Kasumi-1 (cell line): Measurements from ENCODE around the gene COPS6.

Source experiments
- DNase-seq, 2 experiments: peaks; one replicate each; lab custom pipeline; 2025; lab: John Stamatoyannopoulos, UW

Gene COPS6

DNA sequence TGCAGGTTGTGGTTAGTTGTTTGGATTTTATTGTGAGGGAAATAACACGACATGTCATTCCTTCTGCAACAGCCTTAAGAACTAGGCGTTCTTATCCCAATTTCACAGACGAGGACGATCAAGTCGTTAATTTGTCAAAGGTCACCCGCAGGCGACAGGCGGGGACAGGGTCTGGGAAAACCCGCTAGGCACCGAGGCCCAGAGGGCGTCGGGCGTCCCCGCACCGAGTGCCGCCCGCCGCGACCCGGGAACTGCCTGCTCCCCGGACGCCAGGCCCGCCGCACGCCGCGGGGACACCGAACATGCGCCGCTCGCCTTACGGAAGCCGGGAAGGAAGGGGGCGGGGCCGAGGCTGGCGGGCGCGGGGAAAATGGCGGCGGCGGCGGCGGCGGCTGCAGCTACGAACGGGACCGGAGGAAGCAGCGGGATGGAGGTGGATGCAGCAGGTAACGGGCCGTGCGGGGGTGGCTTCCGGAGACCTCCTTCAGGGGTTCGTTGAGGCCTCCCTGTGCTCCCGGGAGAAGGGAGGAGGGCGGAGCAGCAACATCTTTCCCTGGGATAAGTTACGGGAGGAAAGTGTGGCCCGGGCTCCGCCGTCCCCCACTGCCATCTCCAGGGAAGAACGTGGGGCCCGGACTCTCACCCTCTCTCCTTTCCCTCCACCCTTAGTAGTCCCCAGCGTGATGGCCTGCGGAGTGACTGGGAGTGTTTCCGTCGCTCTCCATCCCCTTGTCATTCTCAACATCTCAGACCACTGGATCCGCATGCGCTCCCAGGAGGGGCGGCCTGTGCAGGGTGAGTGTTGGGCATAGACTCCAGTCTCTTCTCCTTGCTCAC is at the start of gene COPS6:
COPS6 (plus strand) TSS at position 349 of the 837 bp plus-strand sequence; CDS start at position 371, 22 bp downstream.
- DNase-seq = peak; percentile 36 to 54

DNA sequence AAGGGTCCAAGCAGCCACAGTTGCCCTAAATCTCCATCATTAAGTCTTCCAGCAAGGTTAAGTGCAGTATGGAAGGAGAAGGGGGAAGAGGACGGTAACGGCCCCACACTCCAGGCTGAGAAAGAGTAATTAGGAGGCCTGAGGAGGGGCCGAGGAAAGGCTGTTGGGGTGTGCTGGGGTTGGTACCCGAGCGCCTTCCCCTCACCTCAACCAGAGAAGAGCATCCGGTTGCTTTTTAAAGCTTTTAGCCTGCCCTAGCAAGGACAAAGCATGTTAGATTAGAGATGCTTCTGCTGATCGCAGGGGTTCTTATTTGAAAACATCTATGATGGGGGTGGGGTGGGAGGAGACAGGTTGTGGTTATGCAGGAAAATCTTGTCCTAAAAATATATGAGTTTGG is 48.2 kb upstream of the COPS6 start:
- no peak for DNase-seq

DNA sequence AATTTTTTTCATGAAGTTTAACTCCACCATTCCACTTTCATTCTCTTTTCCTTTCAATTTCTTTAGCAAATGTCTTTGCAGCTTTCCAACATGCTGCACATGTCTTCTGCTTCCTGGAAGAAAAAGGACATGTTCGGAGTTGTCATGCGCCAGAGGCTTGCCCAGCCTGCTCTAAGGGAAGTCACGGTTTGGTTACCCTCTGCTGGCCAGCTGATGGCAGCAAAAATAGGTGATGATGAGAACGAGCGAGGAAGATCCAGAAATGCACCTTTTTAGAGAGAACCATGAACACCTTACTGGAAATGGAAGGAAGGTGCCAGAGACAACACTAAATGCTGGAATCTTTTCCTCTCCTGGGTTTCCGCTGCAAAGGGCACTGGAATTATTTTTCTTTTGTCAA is 44.1 kb upstream of the COPS6 start:
- DNase-seq = no peak

DNA sequence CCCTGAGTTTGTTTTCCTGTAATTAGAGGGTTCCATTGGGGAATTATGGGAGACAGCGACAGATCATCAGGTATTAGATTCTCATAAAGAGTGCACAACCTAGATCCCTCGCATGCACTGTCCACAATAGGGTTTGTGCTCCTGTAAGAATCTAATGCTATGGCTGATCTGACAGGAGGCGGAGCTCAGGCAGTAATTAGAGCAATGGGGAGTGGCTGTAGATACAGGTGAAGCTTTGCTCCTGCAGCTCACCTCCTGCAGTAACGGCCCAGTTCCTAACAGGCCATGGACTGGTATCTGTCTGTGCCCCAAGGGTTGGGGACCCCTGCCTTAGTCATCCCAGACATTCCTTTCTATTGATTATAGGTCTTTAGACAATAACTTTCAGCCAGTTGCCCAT is 40.1 kb upstream of the COPS6 start:
- no peak for DNase-seq

DNA sequence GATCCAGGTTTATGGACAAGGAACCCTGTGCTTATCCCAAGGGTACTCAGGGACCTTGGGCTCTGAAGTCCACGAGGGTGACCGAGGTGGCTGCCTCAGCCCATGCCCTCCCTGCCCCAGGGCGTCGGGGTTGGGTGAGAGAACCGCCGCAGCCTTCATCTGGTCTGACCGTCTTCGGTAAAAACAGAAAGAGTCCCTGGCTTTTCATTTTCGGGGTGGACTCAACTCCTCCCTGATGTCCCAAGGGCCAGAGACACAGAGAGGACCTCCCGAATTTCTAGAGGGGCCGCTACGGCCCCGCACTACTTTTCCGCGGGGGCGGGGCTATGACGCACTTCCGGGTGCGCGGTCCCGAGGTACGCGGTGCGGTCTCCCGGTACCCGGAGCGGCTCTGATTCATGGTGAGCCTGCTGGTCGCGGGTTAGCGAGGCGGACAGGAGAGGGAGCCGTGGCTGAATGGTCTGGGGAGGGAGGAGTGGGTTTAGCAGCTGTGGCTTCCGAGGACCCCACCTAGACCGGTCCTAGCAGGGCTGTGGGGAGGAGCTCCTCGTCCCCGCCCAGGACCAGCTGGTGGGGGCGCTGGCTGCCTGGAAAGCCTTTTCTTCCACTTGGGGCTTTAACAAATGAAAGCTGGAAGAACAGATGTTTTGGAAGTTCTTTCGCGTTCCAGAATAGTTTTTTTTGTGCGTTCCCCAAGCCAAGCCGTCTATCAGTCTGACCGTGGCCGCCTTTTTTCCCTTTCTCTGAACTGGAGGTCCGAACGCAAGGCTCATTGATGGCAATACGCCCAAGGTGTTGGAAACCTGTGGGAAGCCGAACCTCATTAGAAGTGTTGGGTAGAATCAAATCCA is 39.1 kb upstream of the COPS6 start, which contains the start of gene ZSCAN21:
ZSCAN21 (plus strand) TSS at position 334 of the 851 bp plus-strand sequence. CDS start 7,233 bp downstream, outside the sequence.
- peak; percentile 38 to 60 for DNase-seq

DNA sequence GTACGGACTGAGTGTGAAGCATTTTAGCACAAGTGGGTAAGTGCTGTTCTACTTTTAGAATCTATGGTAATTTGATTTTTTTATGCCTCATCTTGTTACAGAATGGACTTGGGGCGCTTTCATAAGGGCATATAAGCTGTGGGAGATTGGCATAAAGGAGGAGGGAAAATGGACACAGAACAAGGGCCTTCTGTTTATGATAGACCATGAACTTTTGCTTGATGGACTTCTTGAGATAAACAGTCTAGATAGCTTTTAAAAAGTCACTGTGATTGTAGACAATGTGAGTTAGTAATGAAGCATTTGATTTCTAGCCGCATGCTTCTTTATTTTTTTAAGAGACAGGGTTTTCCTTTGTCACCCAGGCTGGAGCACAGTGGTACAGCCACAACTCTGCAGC is 37.2 kb upstream of the COPS6 start:
- DNase-seq = no peak

DNA sequence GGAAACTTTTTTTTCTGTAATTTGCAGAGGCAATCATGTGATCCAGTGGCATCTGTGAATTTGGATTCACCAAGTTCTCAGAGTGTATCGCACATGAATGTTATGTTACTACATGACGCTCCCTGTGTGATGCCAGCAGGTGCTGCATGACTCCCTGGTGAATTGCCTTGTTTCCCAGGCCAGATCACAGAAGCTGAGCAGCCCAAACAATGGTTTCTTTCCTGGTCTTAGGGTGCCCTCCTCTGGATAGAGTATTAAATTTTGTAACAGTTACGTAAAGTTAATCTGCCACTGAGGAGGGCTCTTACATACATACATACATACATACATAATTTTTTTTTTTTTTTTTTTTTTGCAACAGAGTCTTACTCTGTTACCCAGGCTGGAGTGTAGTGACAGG is 35.6 kb upstream of the COPS6 start:
- DNase-seq = peak; percentile 77 to 82

DNA sequence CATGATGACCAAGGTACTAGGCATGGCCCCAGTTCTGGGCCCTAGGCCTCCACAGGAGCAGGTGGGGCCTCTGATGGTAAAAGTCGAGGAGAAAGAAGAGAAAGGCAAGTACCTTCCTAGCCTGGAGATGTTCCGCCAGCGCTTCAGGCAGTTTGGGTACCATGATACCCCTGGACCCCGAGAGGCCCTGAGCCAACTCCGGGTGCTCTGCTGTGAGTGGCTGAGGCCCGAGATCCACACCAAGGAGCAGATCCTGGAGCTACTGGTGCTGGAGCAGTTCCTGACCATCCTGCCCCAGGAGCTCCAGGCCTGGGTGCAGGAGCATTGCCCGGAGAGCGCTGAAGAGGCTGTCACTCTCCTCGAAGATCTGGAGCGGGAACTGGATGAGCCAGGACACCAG is 31.8 kb upstream of the COPS6 start:
- DNase-seq = no peak

DNA sequence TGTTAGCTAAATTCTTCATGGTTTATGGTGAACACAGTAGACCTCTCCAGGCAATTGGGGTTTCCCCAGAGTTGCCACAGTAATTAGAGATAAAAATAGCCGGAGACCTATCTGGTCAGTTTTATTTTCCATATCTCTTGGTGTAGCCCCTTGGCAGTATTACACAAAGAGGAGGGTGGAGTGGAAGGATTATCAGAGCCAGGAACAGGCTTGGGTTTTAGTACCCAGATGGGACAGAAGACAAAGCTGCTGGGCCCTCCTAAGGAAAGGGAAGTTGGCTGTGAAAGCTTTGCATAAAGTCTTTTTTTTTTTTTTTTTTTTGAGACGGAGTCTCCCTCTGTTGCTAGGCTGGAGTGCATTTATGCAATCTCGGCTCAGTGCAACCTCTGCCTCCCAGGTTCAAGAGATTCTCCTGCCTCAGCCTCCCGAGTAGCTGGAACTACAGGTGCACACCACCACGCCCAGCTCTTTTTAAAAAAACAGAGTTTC is 29.5 kb upstream of the COPS6 start:
- no peak for DNase-seq

DNA sequence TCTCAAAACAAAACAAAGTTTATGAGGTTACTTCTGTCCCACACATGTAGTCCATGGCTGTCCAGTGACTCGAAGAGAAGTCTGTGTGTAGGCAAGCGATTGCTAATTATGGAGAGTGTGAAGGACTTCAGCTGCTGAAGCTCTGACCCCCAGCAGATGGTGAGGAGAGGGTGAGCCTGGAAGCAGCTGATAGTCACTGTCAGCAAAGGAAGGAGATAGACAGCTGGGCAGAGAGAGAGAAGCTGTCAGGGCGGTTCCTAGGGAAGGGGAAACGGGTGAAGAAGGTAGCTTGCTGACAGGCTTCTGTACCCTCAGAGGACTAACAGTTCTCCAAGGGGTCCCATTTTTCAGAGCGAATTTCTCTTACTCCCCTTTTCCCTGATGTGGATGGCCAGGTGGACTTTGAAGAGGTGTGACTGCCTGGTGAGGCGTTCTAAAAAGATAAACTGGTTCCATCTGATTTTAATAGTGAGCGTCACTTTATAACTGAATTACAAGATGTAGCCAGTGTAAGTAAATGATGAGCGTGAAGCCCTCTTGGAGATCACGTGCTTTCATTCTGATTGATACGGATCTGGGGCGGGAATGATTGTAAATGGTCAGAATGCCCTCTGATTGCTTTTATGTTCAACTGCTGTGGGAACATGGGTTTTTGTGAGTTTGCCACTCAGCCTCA is 27.1 kb upstream of the COPS6 start:
- DNase-seq = no peak

DNA sequence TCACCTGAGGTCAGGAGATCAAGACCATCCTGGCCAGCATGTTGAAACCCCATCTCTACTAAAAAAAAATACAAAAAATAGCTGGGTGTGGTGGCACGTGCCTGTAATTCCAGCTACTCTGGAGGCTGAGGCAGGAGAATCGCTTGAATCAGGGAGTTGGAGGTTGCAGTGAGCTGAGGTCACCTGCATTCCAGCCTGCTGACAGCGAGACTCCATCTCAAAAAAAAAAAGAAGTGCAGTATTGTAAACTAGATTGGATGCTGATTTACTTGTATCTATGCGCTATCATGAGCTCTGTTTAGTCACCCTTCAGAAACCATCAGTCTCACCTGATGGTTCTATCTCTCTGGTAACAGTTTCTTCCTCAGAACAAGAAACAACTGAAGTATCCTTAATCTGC is 25.4 kb upstream of the COPS6 start:
- DNase-seq = no peak

DNA sequence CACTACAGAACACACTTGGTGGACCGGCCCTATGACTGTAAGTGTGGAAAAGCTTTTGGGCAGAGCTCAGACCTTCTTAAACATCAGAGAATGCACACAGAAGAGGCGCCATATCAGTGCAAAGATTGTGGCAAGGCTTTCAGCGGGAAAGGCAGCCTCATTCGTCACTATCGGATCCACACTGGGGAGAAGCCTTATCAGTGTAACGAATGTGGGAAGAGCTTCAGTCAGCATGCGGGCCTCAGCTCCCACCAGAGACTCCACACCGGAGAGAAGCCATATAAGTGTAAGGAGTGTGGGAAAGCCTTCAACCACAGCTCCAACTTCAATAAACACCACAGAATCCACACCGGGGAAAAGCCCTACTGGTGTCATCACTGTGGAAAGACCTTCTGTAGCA is 24.6 kb upstream of the COPS6 start:
- no peak for DNase-seq

DNA sequence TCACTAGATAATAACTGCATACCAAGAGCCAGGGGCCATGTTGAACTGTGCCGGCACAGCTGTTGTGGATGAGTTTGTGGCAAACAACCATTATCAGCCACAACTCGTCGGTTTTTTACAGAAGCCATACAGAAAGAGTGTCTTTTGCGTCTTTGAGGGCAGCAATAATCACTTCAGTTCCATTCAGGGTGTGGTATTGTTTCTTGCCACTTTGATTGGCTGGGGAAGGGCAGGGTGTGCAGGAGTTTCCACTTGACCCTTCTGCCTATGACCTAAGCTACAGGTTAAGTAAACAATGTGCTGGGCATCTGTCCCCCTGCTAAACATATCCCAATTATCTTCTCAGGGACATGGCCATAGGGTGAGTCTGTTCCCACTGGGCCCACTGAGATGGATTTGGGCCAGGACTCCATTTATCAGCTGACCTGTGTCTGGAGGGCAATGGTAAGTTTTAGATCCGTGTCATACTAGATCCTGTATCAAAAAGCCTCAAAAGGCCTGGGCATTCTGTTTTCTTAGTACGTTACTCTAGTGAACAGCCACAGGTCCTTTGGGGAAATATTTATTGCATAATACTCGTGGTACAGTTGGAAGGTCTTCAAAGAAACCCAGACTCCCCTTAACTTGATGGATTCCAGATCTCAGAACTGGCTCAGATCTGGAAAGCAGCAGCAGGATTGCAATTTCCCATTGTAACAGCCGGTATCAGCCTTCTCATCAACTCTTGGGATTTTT is 23.1 kb upstream of the COPS6 start:
- DNase-seq = no peak

DNA sequence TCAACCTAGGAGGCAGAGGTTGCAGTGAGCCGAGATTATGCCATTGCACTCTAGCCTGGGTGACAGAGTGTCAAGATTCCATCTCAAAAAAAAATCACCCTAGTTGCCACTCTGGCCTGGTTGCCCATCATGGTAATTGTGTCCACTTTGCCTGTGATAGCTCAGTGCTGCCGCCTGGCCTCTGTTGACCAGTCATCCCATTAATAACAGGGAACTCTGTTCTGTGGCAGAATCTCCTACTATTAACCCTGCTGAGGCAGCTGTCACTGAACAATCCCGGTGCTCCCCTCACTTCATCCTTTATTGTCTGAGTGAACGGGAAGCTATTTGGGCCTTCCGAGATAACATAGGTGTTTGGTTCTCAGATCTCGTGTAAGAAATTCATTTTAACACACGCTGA is 21.8 kb upstream of the COPS6 start:
- DNase-seq = no peak

DNA sequence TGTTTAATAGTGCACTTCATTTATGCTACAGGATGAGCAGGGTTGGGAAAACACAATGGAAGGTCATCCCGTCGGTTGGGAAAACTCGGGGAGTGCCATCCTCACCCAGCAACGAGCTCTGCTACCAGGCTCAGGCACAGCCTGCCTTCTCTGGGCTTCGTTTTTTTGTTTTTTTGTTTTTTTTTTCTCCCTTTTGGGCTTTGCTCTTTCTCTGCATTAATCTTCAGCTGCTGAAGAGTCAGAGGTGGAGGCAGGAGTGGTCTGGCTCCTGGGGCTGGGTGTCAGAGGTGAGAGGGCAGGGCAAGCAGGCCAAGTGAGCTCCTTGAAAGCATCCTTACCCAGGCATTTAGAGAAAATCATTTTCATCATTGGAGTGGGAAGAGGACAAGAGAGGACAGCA is 18.8 kb upstream of the COPS6 start:
- no peak for DNase-seq

DNA sequence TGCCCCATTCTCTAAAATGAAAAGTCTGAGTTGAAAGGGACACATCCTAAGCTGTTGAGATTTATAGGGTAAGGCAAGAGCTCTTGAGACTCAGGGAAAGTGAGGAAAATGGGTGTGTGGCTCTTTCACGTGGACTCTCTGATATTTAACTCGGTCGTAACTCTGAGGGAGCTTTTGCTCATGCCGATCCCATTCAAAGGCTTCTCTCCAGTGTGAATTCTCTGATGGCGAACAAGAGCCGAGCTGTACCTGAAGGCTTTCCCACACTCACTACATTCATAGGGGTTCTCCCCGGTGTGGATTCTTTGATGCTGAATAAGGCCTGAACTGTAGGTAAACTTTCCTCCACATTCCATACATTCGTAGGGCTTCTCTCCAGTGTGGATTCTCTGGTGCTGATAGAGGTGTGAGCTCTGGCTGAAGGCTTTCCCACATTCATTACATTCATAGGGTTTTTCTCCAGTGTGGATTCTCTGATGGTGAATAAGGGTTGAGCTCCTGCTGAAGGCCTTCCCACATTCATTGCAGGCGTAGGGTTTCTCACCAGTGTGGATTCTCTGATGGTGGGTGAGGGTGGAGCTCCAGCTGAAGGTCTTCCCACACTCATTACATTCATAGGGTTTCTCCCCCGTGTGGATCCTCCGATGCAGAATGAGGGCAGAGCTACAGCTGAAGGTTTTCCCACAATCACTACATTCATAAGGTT is 17.6 kb upstream of the COPS6 start:
- no peak for DNase-seq

DNA sequence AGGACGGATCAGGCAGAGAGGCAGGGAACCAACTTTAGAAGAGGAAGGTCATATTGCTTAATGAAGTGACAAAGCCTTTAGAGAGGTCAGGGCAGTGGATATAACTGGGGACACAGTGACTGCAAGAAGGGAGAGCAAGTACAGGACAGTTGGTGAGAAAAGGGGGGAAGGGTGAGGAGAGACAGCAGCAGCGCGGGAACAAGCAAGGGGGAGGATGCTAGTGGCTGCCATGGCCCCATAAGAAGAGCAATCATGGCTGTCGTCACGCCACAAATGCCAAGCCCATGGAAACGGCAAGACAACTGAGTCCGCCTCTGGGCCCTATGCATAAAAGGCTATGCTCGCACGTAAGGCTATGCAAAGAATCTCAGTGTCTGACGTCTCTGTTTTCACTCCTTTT is 16.3 kb upstream of the COPS6 start:
- DNase-seq = no peak

DNA sequence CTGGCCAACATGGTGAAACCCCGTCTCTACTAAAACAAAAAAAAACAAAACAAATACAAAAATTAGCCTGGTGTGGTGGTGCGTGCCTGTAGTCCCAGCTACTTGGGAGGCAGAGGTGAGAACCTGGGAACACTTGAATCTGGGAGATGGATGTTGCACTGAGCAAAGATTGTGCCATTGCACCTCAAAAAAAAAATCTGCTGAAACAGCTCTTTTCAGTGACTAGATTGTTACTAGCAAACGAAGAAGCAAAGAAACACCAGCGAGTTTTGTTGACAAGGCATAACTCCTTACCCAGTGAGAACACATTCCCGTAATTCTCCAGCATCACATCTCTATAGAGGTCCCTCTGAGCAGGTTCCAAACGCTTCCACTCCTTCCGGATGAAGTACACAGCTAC is 13.9 kb upstream of the COPS6 start:
- no peak for DNase-seq

DNA sequence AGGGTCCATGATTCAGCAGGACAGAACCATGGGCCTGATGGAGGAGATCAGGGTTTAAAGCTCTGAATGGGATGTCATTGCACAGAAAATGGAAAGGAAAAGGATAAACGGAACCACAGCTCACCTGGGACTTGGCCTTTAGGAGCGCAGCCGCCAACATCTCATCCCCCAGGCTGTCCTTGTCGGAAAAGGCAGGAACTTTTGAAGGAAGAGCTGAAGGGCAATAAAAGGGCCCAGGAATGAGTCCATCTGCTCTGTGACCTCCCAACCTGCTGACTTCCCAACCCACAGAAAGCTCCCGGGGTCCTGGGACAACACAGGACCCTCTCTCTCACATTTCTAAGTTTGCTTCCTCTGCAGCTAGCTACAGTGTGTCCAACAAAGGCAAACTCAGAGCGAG is 13.4 kb upstream of the COPS6 start:
- DNase-seq = no peak

DNA sequence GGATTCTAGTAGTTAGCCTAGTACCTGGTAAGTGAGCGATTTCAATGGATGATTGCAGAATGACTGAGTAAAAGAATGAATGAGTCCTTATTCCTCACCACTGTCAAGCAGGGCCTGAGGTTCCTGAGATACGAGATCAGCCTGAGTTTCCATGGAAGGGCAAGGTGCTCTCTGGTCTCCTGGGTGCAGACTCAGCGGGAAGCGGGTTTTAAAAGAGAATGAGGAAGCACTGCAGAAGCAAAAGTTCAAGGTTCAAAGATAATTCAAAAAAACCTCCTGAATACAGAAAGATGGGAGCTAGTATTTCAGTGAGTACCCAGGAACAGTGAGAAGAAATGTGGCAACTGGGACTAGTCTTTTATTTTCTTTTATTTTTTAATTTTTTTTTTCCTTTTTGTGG is 11.6 kb upstream of the COPS6 start:
- no peak for DNase-seq

DNA sequence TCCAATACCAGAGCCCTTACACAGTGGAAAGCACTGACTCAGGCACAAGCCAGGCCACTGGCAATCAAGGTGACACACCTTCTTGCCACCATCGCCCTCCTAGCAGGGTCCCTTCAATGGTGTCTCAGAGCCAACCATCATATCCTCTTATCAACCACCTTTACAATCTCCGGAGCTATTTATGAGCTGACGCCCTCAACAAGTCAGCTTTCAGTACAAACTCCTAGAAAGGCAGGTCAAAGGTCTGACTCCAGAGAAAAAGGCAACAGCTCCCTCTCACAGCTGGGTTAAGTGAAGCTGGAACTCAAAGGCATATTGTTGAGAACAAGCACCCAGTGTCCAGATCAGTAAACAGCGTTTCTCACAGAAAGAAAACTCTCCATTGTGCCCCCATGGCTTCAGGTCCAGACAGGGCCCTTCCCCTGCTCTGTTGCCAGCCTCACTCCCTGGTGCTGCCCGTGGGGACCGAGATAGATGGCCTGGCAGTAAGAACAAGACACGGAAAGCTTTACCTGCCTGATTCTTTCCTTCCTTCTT is 9.7 kb upstream of the COPS6 start:
- DNase-seq = no peak
